ENCODE data around the gene TRABD. TPM values are rescaled to one million over a fixed set of nuclear protein-coding genes. Genes with fewer than 3 reads are reported as not detected.
"Not testable (repeated sequence)": the region's sequence is repeated elsewhere in the genome, so short reads cannot be mapped to it uniquely, and the experiment has no call there.

The TRABD gene
- polyA plus RNA-seq, 1 of the 3 experiments (the other 2 are of a cell fraction): 50.6 TPM

- TF ChIP-seq RXRA (IDR thresholded peaks at IDR 0.05; ENCODE audit: borderline replicate concordance, low read depth) (no peak), FOSL2 (IDR thresholded peaks at IDR 0.05; ENCODE audit: borderline replicate concordance, low read depth) (no peak), CHD2 (IDR thresholded peaks at IDR 0.05; ENCODE audit: low read length, partially characterized antibody) (no peak), GATA2 (CRISPR knock-in tag; IDR thresholded peaks at IDR 0.05) (no peak), ZBTB33 (IDR thresholded peaks at IDR 0.05; ENCODE audit: borderline replicate concordance, low read depth) (no peak), USF1 (IDR thresholded peaks at IDR 0.05; ENCODE audit: borderline replicate concordance, low read depth) (no peak), EZH2phosphoT487 (IDR thresholded peaks at IDR 0.05; ENCODE audit: borderline replicate concordance, low read depth) (no peak), SMC3 (IDR thresholded peaks at IDR 0.05; ENCODE audit: low read depth, low read length) (no peak), FOXM1 (IDR thresholded peaks at IDR 0.05; ENCODE audit: low read depth) (no peak), NRF1 (IDR thresholded peaks at IDR 0.05; ENCODE audit: low read depth, low read length) (no peak), REST (IDR thresholded peaks at IDR 0.05; ENCODE audit: low read depth, low read length) (no peak), MAX (IDR thresholded peaks at IDR 0.05; ENCODE audit: low read depth) (no peak), CTCF (IDR thresholded peaks at IDR 0.05) (no peak), ELF1 (IDR thresholded peaks at IDR 0.05) (no peak), NFIC (IDR thresholded peaks at IDR 0.05; ENCODE audit: borderline replicate concordance) (no peak), TAF1 (IDR thresholded peaks at IDR 0.05; ENCODE audit: borderline replicate concordance, low read depth, low read length) (no peak), GABPA (IDR thresholded peaks at IDR 0.05; ENCODE audit: low read depth) (no peak)
- DNase-seq: no peak
- Histone ChIP-seq H3K79me2 (ENCODE audit: insufficient read depth) (no peaks in the 10 kb centered on the region), H3K36me3 (replicated peaks in 1 of 2; ENCODE audit: control insufficient read depth in 1 of 2, insufficient read depth in 2 of 2, low read length in 1 of 2) (peaks cover 3 to 4% of the 10 kb centered on the region in 2 experiments), H3F3A (replicated peaks; ENCODE audit: insufficient read depth) (no peaks in the 10 kb centered on the region), H3K9me3 (no peaks in the 10 kb centered on the region), H3K27me3 (ENCODE audit: insufficient read depth) (no peaks in the 10 kb centered on the region), H2AFZ (ENCODE audit: low read depth) (no peak overlapping the region), H3K4me1 (ENCODE audit: control insufficient read depth in 1 of 2, insufficient read depth in 2 of 2, low read depth in 1 of 2, low read length in 1 of 2) (no peaks in the 10 kb centered on the region), H3K27ac (ENCODE audit: low read depth in 2 of 2, low read length in 1 of 2) (no peak overlapping the region), H3K4me3 (ENCODE audit: low read depth in 2 of 2, low read length in 1 of 2) (no peak overlapping the region), H3K4me2 (no peak overlapping the region), H3K9me2 (no peaks in the 10 kb centered on the region), H4K20me1 (ENCODE audit: insufficient read depth) (no peaks in the 10 kb centered on the region), H3K9ac (no peak overlapping the region)
- POLR2A ChIA-PET: no interaction called here
- 88% methylated on average over 5 of the region's 5 CpGs for WGBS (ENCODE audit: low lambda C conversion rate)
- CTCF ChIA-PET: interaction anchor here (1.4 to 2.6 kb wide), 2 partner anchors 10 to 12 kb away, joined by 3 to 18 read pairs; no protein-coding TSS in a partner anchor
Observed at GRCh38 chr22:50136581-50137015, 49.1 kb upstream of the TRABD start.

GRCh38 chr22:50137277-50137676 lies 48.4 kb upstream of the TRABD start:
- H3K9me3 ChIP-seq; H3K9ac ChIP-seq; H3K27me3 ChIP-seq (ENCODE audit: insufficient read depth); H3K4me1 ChIP-seq (ENCODE audit: control insufficient read depth in 1 of 2, insufficient read depth in 2 of 2, low read depth in 1 of 2, low read length in 1 of 2); H3K27ac ChIP-seq (ENCODE audit: low read depth in 2 of 2, low read length in 1 of 2); H4K20me1 ChIP-seq (ENCODE audit: insufficient read depth); H3K9me2 ChIP-seq; H2AFZ ChIP-seq (ENCODE audit: low read depth); POLR2A ChIA-PET; DNase-seq; H3K4me3 ChIP-seq (ENCODE audit: low read depth in 2 of 2, low read length in 1 of 2); H3K36me3 ChIP-seq (replicated peaks in 1 of 2; ENCODE audit: control insufficient read depth in 1 of 2, insufficient read depth in 2 of 2, low read length in 1 of 2); H3K4me2 ChIP-seq; H3F3A ChIP-seq (replicated peaks; ENCODE audit: insufficient read depth); H3K79me2 ChIP-seq (ENCODE audit: insufficient read depth): not testable (repeated sequence)
- WGBS (ENCODE audit: low lambda C conversion rate): 92% methylated on average over 9 of the region's 9 CpGs
- CTCF ChIA-PET: interaction anchor here (1.1 to 2.6 kb wide), 3 partner anchors 9 to 207 kb away, joined by 3 to 18 read pairs (median 3); no protein-coding TSS in a partner anchor

Measured in SK-N-SH (cell line).